HG03442 (cell line): ENCODE results near the gene KLF7.

Experiments used
- ATAC-seq: cut with Tn5 transposase; IDR thresholded peaks from one replicate; pipeline ENCODE4 v1.9.1; 2021; ENCODE audit warnings: mild to moderate bottlenecking, moderate library complexity; ENCODE audit not compliant: unreplicated experiment

KLF7 gene

GRCh38 chr2:207165121-207166038 lies at the start of gene KLF7:
Gene KLF7, minus strand, starts transcription at chr2:207165948. Its CDS starts 380 bp downstream, at chr2:207165568.
- ATAC-seq = peak; percentile 14

- ATAC-seq = no peak
Measured at GRCh38 chr2:207215308-207215707, 49.6 kb upstream of the KLF7 start.

GRCh38 chr2:207214446-207214845 lies 48.7 kb upstream of the KLF7 start:
- ATAC-seq = no peak

- no peak for ATAC-seq
Measured at GRCh38 chr2:207206011-207206410, 40.3 kb upstream of the KLF7 start.

- no peak for ATAC-seq
Measured at GRCh38 chr2:207205173-207205957, 39.6 kb upstream of the KLF7 start.

GRCh38 chr2:207203056-207203455 lies 37.3 kb upstream of the KLF7 start:
- ATAC-seq = no peak

GRCh38 chr2:207202645-207203044 lies 36.9 kb upstream of the KLF7 start:
- ATAC-seq = no peak

- ATAC-seq = no peak
Measured at GRCh38 chr2:207201416-207201815, 35.7 kb upstream of the KLF7 start.

GRCh38 chr2:207200136-207200535 lies 34.4 kb upstream of the KLF7 start:
- no peak for ATAC-seq

GRCh38 chr2:207194028-207194427 lies 28.3 kb upstream of the KLF7 start:
- no peak for ATAC-seq

GRCh38 chr2:207188626-207189419 lies 23.1 kb upstream of the KLF7 start:
- ATAC-seq = no peak

GRCh38 chr2:207185372-207185771 lies 19.6 kb upstream of the KLF7 start:
- no peak for ATAC-seq

- ATAC-seq = no peak
Measured at GRCh38 chr2:207184768-207185167, 19.0 kb upstream of the KLF7 start.

- no peak for ATAC-seq
Measured at GRCh38 chr2:207184348-207184747, 18.6 kb upstream of the KLF7 start.

GRCh38 chr2:207183506-207183905 lies 17.8 kb upstream of the KLF7 start:
- no peak for ATAC-seq

- no peak for ATAC-seq
Measured at GRCh38 chr2:207182911-207183310, 17.2 kb upstream of the KLF7 start.

- ATAC-seq = no peak
Measured at GRCh38 chr2:207181526-207182274, 16.0 kb upstream of the KLF7 start.

- no peak for ATAC-seq
Measured at GRCh38 chr2:207180741-207181140, 15.0 kb upstream of the KLF7 start.

GRCh38 chr2:207176247-207176646 lies 10.5 kb upstream of the KLF7 start:
- no peak for ATAC-seq

GRCh38 chr2:207173641-207174040 lies 7.9 kb upstream of the KLF7 start:
- ATAC-seq = no peak
